Mesendoderm (in vitro differentiated cells): ENCODE results near the gene CD177.

Experiments
- DNase-seq: peaks from one replicate; pipeline ENCODE4 v3.0.0; 2013
- H2AK5ac ChIP-seq: 2 replicates; pipeline ENCODE4 v1.6.1; 2013; ENCODE audit warnings: low read length, inconsistent platforms
- H2BK120ac ChIP-seq: 2 replicates; pipeline ENCODE4 v1.6.1; 2013; ENCODE audit warnings: low read depth, mild to moderate bottlenecking, low read length, moderate library complexity, mixed read lengths
- H2BK15ac ChIP-seq: replicated peaks from 2 replicates; pipeline ENCODE4 v1.6.1; 2013; ENCODE audit warnings: low read depth, mild to moderate bottlenecking, moderate library complexity
- H2BK5ac ChIP-seq: 2 replicates; pipeline ENCODE4 v1.6.1; 2013; ENCODE audit warnings: low read length, inconsistent platforms
- H3K18ac ChIP-seq: 2 replicates; pipeline ENCODE4 v1.6.1; 2013; ENCODE audit warnings: mild to moderate bottlenecking, low read length, mixed read lengths
- H3K23ac ChIP-seq: one replicate; pipeline ENCODE4 v1.6.1; 2013; ENCODE audit warnings: low read length
- H3K27ac ChIP-seq: 2 replicates; pipeline ENCODE4 v1.5.1; 2013; ENCODE audit warnings: low read depth, mild to moderate bottlenecking, inconsistent platforms, low read length, moderate library complexity
- H3K27me3 ChIP-seq: 2 replicates; pipeline ENCODE4 v1.6.1; 2013; ENCODE audit warnings: low read length, control low read depth, mild to moderate bottlenecking, inconsistent platforms; ENCODE audit not compliant: insufficient read depth, poor library complexity
- H3K36me3 ChIP-seq: 2 replicates; pipeline ENCODE4 v1.6.1; 2013; ENCODE audit warnings: low read length, inconsistent platforms; ENCODE audit not compliant: control insufficient read depth, insufficient read depth
- H3K4ac ChIP-seq: one replicate; pipeline ENCODE4 v1.6.1; 2013; ENCODE audit warnings: low read depth, mild to moderate bottlenecking, low read length, moderate library complexity
- H3K4me1 ChIP-seq: 2 replicates; pipeline ENCODE4 v1.6.1; 2013; ENCODE audit warnings: low read depth, low read length, inconsistent platforms; ENCODE audit not compliant: control insufficient read depth
- H3K4me2 ChIP-seq: 2 replicates; pipeline ENCODE4 v1.6.1; 2013; ENCODE audit warnings: low read length
- H3K4me3 ChIP-seq: 2 replicates; pipeline ENCODE4 v1.5.1; 2013; ENCODE audit warnings: mild to moderate bottlenecking, low read length
- H3K56ac ChIP-seq: one replicate; pipeline ENCODE4 v1.6.1; 2013; ENCODE audit warnings: low read length
- H3K79me1 ChIP-seq: 2 replicates; pipeline ENCODE4 v1.6.1; 2013; ENCODE audit warnings: low read length, inconsistent platforms
- H3K79me2 ChIP-seq: 2 replicates; pipeline ENCODE4 v1.6.1; 2013; ENCODE audit warnings: mild to moderate bottlenecking, low read length; ENCODE audit not compliant: control insufficient read depth, insufficient read depth
- H3K9ac ChIP-seq: 2 replicates; pipeline ENCODE4 v1.6.1; 2013; ENCODE audit warnings: low read length, inconsistent platforms
- H4K5ac ChIP-seq: one replicate; pipeline ENCODE4 v1.6.1; 2013; ENCODE audit warnings: low read length
- H4K8ac ChIP-seq: one replicate; pipeline ENCODE4 v1.6.1; 2013; ENCODE audit warnings: low read depth, mild to moderate bottlenecking, control low read depth, low read length, moderate library complexity
- WGBS: extraction: QIAGEN DNeasy Blood & Tissue Kit; methylation state at CpG from one replicate; pipeline ENCODE4 v1.1.7; 2013; ENCODE audit warnings: low lambda C conversion rate, missing lambda C conversion rate; ENCODE audit not compliant: insufficient coverage; ENCODE audit errors: extremely low coverage; 5-methylcytosine and 5-hydroxymethylcytosine counted together

The CD177 gene

GRCh38 chr19:43310221-43310620, 43.3 kb upstream of the CD177 start:
- H3K79me2 ChIP-seq, result no peaks in the 10 kb centered on the region
- no peak overlapping the region for H3K56ac ChIP-seq
- H2BK15ac ChIP-seq, result no peak overlapping the region
- H4K5ac ChIP-seq, result no peak overlapping the region
- no peak overlapping the region for H2BK5ac ChIP-seq
- no peaks in the 10 kb centered on the region for H3K36me3 ChIP-seq
- no peaks in the 10 kb centered on the region for H3K4me1 ChIP-seq
- no peak overlapping the region for H2AK5ac ChIP-seq
- H3K27ac ChIP-seq, result no peak overlapping the region
- no peak overlapping the region for H3K4me2 ChIP-seq
- H3K4me3 ChIP-seq, result no peak overlapping the region
- H4K8ac ChIP-seq, result no peak overlapping the region
- no peak overlapping the region for H3K18ac ChIP-seq
- DNase-seq, result no peak
- H3K23ac ChIP-seq, result no peak overlapping the region
- WGBS, result no CpG with 5 or more reads among the region's 3 CpGs
- H3K27me3 ChIP-seq, result no peaks in the 10 kb centered on the region
- no peaks in the 10 kb centered on the region for H3K79me1 ChIP-seq
- H3K4ac ChIP-seq, result no peak overlapping the region
- H2BK120ac ChIP-seq, result no peak overlapping the region
- H3K9ac ChIP-seq, result no peak overlapping the region

- no peak for DNase-seq
- Histone ChIP-seq H3K36me3 (no peaks in the 10 kb centered on the region), H3K4me1 (no peaks in the 10 kb centered on the region), H2BK15ac (no peak overlapping the region), H2BK120ac (no peak overlapping the region), H3K4me2 (no peak overlapping the region), H3K79me2 (no peaks in the 10 kb centered on the region), H3K4me3 (no peak overlapping the region), H3K56ac (no peak overlapping the region), H2BK5ac (no peak overlapping the region), H3K4ac (no peak overlapping the region), H4K8ac (no peak overlapping the region), H3K27ac (no peak overlapping the region), H3K27me3 (no peaks in the 10 kb centered on the region), H3K18ac (no peak overlapping the region), H2AK5ac (no peak overlapping the region), H3K23ac (no peak overlapping the region), H4K5ac (no peak overlapping the region), H3K79me1 (no peaks in the 10 kb centered on the region), H3K9ac (no peak overlapping the region)
- WGBS, result no CpG with 5 or more reads among the region's 6 CpGs
Measured at GRCh38 chr19:43311256-43311655, 42.2 kb upstream of the CD177 start.

GRCh38 chr19:43311706-43312105, 41.8 kb upstream of the CD177 start:
- H4K5ac ChIP-seq, result no peak overlapping the region

GRCh38 chr19:43313711-43314495, 39.6 kb upstream of the CD177 start:
- Histone ChIP-seq H2BK120ac (no peak overlapping the region), H2AK5ac (no peak overlapping the region), H3K23ac (no peak overlapping the region), H4K8ac (no peak overlapping the region), H2BK5ac (no peak overlapping the region), H3K27me3 (no peaks in the 10 kb centered on the region), H4K5ac (no peak overlapping the region), H3K4me2 (no peak overlapping the region), H3K56ac (no peak overlapping the region), H2BK15ac (no peak overlapping the region), H3K4ac (no peak overlapping the region), H3K36me3 (no peaks in the 10 kb centered on the region), H3K79me1 (no peaks in the 10 kb centered on the region), H3K79me2 (no peaks in the 10 kb centered on the region), H3K27ac (no peak overlapping the region), H3K18ac (no peak overlapping the region), H3K9ac (no peak overlapping the region), H3K4me1 (no peaks in the 10 kb centered on the region), H3K4me3 (no peak overlapping the region)
- no peak for DNase-seq
- WGBS, result no CpG with 5 or more reads among the region's 12 CpGs

More at GRCh38 chr19:43311706-43312105, 41.8 kb upstream of the CD177 start:
- DNase-seq, result no peak
- no peak overlapping the region for H3K4me2 ChIP-seq
- H3K18ac ChIP-seq, result no peak overlapping the region
- H2BK15ac ChIP-seq, result no peak overlapping the region
- no peak overlapping the region for H3K23ac ChIP-seq
- no peaks in the 10 kb centered on the region for H3K79me1 ChIP-seq
- no CpG with 5 or more reads among the region's 2 CpGs for WGBS
- no peaks in the 10 kb centered on the region for H3K36me3 ChIP-seq
- H3K27me3 ChIP-seq, result no peaks in the 10 kb centered on the region
- H3K27ac ChIP-seq, result no peak overlapping the region
- H3K4ac ChIP-seq, result no peak overlapping the region
- no peak overlapping the region for H2BK120ac ChIP-seq
- H3K56ac ChIP-seq, result no peak overlapping the region
- H2AK5ac ChIP-seq, result no peak overlapping the region
- H2BK5ac ChIP-seq, result no peak overlapping the region
- H3K9ac ChIP-seq, result no peak overlapping the region
- H3K4me3 ChIP-seq, result no peak overlapping the region
- no peaks in the 10 kb centered on the region for H3K4me1 ChIP-seq
- no peak overlapping the region for H4K8ac ChIP-seq
- no peaks in the 10 kb centered on the region for H3K79me2 ChIP-seq

GRCh38 chr19:43315851-43316250, 37.6 kb upstream of the CD177 start:
- no peaks in the 10 kb centered on the region for H3K36me3 ChIP-seq
- no peak overlapping the region for H2AK5ac ChIP-seq
- H4K8ac ChIP-seq, result no peak overlapping the region
- no peaks in the 10 kb centered on the region for H3K79me2 ChIP-seq
- no peak overlapping the region for H2BK120ac ChIP-seq
- DNase-seq, result no peak
- H3K4ac ChIP-seq, result no peak overlapping the region
- no peak overlapping the region for H3K18ac ChIP-seq
- H3K4me1 ChIP-seq, result no peaks in the 10 kb centered on the region
- no peaks in the 10 kb centered on the region for H3K27me3 ChIP-seq
- no peak overlapping the region for H3K4me3 ChIP-seq
- WGBS, result no CpG with 5 or more reads among the region's 15 CpGs
- no peak overlapping the region for H2BK5ac ChIP-seq
- H3K4me2 ChIP-seq, result no peak overlapping the region
- no peak overlapping the region for H4K5ac ChIP-seq
- H2BK15ac ChIP-seq, result no peak overlapping the region
- H3K23ac ChIP-seq, result no peak overlapping the region
- H3K9ac ChIP-seq, result no peak overlapping the region
- no peaks in the 10 kb centered on the region for H3K79me1 ChIP-seq
- no peak overlapping the region for H3K56ac ChIP-seq
- H3K27ac ChIP-seq, result no peak overlapping the region
